GM12891 (cell line): ENCODE results near the gene CETP.

Experiments used
- PAX5 ChIP-seq: IDR thresholded peaks from 2 replicates; pipeline ENCODE4 v1.6.1; 2011; ENCODE audit warnings: low read length, moderate library complexity, mild to moderate bottlenecking; ENCODE audit not compliant: insufficient read depth, severe bottlenecking
- POLR2A ChIP-seq: IDR thresholded peaks from 2 replicates; pipeline ENCODE4 v1.6.1; 2011; ENCODE audit warnings: low read depth, low read length, control low read depth
- POLR2AphosphoS5 ChIP-seq: IDR thresholded peaks from 2 replicates; pipeline ENCODE4 v1.6.1; 2011; ENCODE audit warnings: low read depth, low read length, control low read depth
- SPI1 ChIP-seq: IDR thresholded peaks from 2 replicates; pipeline ENCODE4 v1.6.1; 2011; ENCODE audit warnings: low read depth, low read length, control low read depth
- TAF1 ChIP-seq: IDR thresholded peaks from 2 replicates; pipeline ENCODE4 v1.6.1; 2011; ENCODE audit warnings: low read depth, low read length, control low read depth

DNA sequence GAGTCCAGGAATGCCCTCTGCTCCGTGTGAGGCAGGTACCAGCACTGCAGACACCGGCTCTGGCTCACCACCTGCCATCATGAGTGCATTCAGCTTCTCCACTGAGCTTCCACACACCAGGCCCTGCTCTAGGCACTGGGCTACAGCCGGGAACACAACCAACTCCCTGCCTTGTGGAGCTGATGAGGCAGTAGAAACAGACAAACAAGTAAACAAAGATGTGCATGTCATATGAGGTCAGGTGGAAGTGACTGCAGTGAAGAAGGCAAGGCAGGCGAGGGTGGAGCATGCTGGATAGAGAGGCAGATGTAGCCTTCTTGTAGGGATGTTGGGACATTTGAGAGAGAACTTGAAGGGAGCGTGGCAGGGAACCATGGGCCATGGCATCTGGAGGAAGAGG, 32.6 kb downstream of the CETP start:
- TF ChIP-seq POLR2AphosphoS5 (no peak), TAF1 (no peak), POLR2A (no peak), PAX5 (no peak), SPI1 (no peak)
